Kidney (tissue), 14 donors: ENCODE data around the gene FZD10. TPM values are rescaled to one million over a fixed set of nuclear protein-coding genes. Genes with fewer than 3 reads are reported as not detected.

ENCODE experiments used
- DNase-seq, 5 donors: peaks; one replicate each; pipeline ENCODE4 v3.0.0-alpha.2; 2013 to 2020
- FAIRE-seq: peaks from 2 replicates; lab custom pipeline; 2012; peaks lifted over from hg19 to GRCh38; lab: Jason Lieb, UNC
- H3K27ac ChIP-seq, 2 donors: one replicate each; pipeline ENCODE4 v1.7.0; 2013; ENCODE audit warnings: low read depth in 2 of 2, low read length in 2 of 2, inconsistent platforms in 1 of 2
- H3K27me3 ChIP-seq: one replicate; pipeline ENCODE4 v1.7.1; 2013; ENCODE audit warnings: low read length, inconsistent platforms; ENCODE audit not compliant: control insufficient read depth, insufficient read depth
- H3K36me3 ChIP-seq, 3 donors: one replicate each; pipeline versions ENCODE4 v1.7.0 to v1.7.1; 2013; ENCODE audit warnings: low read length in 3 of 3, control low read depth in 1 of 3, inconsistent platforms in 1 of 3; ENCODE audit not compliant: insufficient read depth in 3 of 3, control insufficient read depth in 2 of 3
- H3K4me1 ChIP-seq, 3 donors: one replicate each; pipeline versions ENCODE4 v1.7.0 to v1.7.1; 2013; ENCODE audit warnings: low read length in 3 of 3, inconsistent platforms in 1 of 3, low read depth in 1 of 3; ENCODE audit not compliant: control insufficient read depth in 2 of 3, insufficient read depth in 2 of 3
- H3K4me3 ChIP-seq, 3 donors: one replicate each; pipeline versions ENCODE4 v1.7.0 to v1.8.1; 2013; ENCODE audit warnings: low read length in 3 of 3, control low read depth in 1 of 3, inconsistent platforms in 1 of 3
- H3K9ac ChIP-seq, 3 donors: one replicate each; pipeline versions ENCODE4 v1.7.0 to v1.7.1; 2013; ENCODE audit warnings: low read length in 3 of 3, control low read depth in 1 of 3, inconsistent platforms in 1 of 3
- H3K9me3 ChIP-seq, 3 donors: one replicate each; pipeline versions ENCODE4 v1.7.0 to v1.7.1; 2013; ENCODE audit warnings: low read length in 3 of 3, control low read depth in 1 of 3, inconsistent platforms in 1 of 3; ENCODE audit not compliant: control insufficient read depth in 2 of 3, insufficient read depth in 1 of 3
- intact Hi-C: fragments of 100-400 bp; cut with DNase I; formaldehyde crosslinking; loops from one replicate; pipeline ENCODE4 v1.11.1; 2022
- polyA plus RNA-seq: library from polyadenylated mRNA; stranded (reverse); fragments of 350-450 nt; fragmentation: Illumina TruSeq; extraction: RNeasy Lipid Tissue Mini Kit (QIAGEN cat#74804); gene quantifications from one replicate; pipeline ENCODE4 v1.2.3, GENCODE V29; 2014; ENCODE audit warnings: low read depth, low replicate concordance; ENCODE audit not compliant: insufficient read depth
- total RNA-seq: library from RNA; stranded (reverse); fragmentation: NEBNext Ultra II Directional; extraction: Animal tissue kit (Norgen Biotek cat#: 25700); gene quantifications from one replicate; pipeline ENCODE4 v1.2.1, GENCODE V29; 2021
- TF ChIP-seq, protein P1 (sequence below): IDR thresholded peaks from 3 replicates; pipeline ENCODE4 v1.5.1; 2012; ENCODE audit warnings: mild to moderate bottlenecking, moderate library complexity, borderline replicate concordance; ENCODE audit not compliant: insufficient read depth; ENCODE audit errors: extremely low read depth
- donor health status: control.
- donor health status: control.
- donor health status: control.
- donor health status: control.
- donor health status: control.
- donor health status: DM: yes; HTN: yes; CAD: no.
- donor health status: Normal renal cell carcinoma (clear cell type).

Gene FZD10
- total and polyA plus RNA-seq, 2 donors from 2014 or later, result 0.11 to 0.57 TPM

DNA sequence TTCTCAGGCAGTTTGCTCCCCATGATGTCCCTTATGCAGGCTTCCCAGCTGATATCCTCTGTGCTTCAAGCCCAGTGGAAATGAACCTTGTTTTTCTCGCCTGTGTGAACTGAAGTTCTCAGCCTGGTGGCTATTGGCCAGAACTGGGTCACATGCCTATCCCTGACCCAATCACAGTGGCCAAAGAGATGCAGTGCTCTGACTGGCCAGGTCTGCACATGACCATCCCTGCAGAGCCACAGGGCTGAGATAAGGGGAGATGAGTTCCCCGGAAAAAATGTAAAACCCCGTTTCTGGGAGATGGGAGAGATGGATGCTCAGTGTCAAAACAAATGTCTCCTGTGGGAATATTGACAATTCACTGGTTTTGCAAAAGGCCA, 34.7 kb upstream of the FZD10 start:
- Histone ChIP-seq H3K27me3 (peaks cover 5% of the 10 kb centered on the region), H3K4me1 (no peaks in the 10 kb centered on the region), H3K4me3 (no peak overlapping the region), H3K9me3 (no peaks in the 10 kb centered on the region), H3K27ac (no peak overlapping the region), H3K9ac (no peak overlapping the region), H3K36me3 (no peaks in the 10 kb centered on the region)
- no peak for DNase-seq
- no peak for FAIRE-seq
- intact Hi-C loops, result no loop called here
- TF ChIP-seq, protein P1, sequence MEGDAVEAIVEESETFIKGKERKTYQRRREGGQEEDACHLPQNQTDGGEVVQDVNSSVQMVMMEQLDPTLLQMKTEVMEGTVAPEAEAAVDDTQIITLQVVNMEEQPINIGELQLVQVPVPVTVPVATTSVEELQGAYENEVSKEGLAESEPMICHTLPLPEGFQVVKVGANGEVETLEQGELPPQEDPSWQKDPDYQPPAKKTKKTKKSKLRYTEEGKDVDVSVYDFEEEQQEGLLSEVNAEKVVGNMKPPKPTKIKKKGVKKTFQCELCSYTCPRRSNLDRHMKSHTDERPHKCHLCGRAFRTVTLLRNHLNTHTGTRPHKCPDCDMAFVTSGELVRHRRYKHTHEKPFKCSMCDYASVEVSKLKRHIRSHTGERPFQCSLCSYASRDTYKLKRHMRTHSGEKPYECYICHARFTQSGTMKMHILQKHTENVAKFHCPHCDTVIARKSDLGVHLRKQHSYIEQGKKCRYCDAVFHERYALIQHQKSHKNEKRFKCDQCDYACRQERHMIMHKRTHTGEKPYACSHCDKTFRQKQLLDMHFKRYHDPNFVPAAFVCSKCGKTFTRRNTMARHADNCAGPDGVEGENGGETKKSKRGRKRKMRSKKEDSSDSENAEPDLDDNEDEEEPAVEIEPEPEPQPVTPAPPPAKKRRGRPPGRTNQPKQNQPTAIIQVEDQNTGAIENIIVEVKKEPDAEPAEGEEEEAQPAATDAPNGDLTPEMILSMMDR, result no peak

DNA sequence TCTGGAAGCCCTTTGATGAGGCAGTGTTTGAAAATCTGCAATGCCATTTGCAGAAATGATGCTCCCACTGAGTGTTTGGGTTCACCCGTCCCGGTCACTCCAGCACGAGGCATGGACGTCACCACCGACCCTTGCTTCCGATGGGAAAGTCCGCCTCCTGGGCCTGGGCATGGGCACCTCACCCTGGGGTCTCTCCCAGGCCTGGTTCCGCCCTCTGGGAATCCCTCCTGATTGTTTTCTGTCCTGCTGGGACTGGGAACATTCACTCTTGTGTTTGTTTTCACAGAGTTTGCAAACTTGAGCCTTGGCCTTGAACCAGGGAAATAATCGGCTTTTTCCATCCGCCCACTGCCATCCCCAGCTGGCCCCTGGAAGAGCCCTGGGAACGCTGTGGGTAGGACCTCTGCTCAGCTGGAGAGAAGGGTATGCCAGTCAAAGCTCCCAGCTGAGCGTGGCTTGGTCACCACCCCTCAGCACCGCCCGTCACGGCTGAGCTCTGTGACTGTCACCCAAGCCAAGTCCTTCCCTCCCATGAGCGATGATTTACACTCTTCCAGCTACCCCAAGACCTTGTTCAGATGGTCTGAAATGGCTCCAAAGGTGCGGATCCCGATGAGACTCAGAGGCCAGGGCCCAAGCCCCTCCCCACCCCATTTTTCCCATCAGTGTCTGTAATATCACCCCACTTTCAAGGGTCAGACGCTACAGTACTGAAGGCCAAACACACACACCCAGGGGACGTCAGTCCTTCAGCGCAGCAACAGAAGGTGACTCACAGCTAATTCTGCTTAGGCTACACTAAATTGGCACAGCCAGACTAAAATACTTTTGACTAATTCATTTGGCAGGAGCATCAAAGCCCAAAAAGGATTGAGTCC, 34.1 kb upstream of the FZD10 start:
- Histone ChIP-seq H3K9me3 (no peaks in the 10 kb centered on the region), H3K27ac (no peak overlapping the region), H3K4me3 (no peak overlapping the region), H3K4me1 (no peaks in the 10 kb centered on the region), H3K9ac (no peak overlapping the region), H3K36me3 (no peaks in the 10 kb centered on the region), H3K27me3 (peaks cover 1% of the 10 kb centered on the region)
- TF ChIP-seq, protein P1, result no peak
- FAIRE-seq, result no peak
- intact Hi-C loops, result no loop called here
- DNase-seq, result peak in 1 of 5 donors; percentile 83

DNA sequence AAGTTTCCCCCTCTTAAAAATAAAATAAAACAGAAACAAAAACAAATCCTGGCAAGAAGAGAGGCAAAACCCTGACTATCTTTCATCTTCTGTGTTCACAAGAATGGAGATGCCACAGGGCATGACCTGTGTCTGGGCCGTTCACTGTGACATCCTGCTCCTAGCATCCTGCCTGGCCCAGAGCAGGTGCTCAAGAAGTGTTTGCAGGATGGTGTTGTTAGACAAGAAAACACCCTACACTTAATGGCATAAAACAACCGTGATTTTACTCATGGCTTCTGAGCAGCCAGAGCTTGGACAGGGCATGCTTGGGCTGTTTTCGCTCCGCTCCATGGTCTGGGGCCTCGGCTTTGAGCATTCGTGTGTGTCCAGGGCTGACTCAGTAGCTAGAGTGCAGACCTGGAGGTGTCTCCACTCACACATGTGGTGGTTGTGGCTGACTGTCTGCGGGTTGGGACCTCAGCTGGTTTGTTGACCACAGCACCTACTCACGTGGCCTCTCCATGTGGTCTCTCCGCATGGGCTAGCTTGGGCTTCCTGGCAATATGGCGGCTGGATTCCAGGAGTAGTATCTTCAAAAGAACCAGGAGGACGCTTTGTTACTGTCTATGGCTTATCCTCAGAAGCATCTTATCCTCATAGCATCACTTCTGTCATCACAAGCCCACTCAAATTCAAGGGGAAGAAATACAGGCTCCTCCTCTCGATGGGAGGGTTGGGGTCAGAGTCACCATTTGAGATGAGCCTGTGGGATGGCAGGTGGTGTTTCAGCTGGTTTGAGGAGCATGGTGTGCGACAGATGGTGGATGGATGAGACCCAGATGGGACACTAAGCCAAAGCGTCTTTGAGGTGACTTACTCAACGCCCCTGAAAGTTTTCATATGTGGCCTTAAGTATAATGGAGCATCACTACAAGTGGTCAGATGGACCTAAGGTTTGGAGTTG, 33.2 kb upstream of the FZD10 start:
- DNase-seq, result no peak
- Histone ChIP-seq H3K27ac (no peak overlapping the region), H3K4me3 (no peak overlapping the region), H3K9ac (no peak overlapping the region), H3K27me3 (peaks cover 2% of the 10 kb centered on the region), H3K36me3 (no peaks in the 10 kb centered on the region), H3K4me1 (no peaks in the 10 kb centered on the region), H3K9me3 (no peaks in the 10 kb centered on the region)
- no peak for FAIRE-seq
- TF ChIP-seq, protein P1, result no peak
- intact Hi-C loops, result no loop called here
